HG03439 (cell line): ENCODE measurements around the gene GPM6B.

Source experiments
- ATAC-seq: cut with Tn5 transposase; IDR thresholded peaks from one replicate; pipeline ENCODE4 v1.9.1; 2021; ENCODE audit warnings: mild to moderate bottlenecking, moderate library complexity; ENCODE audit not compliant: unreplicated experiment

Gene GPM6B

GRCh38 chrX:13816643-13817627 lies at the start of gene GPM6B:
Gene GPM6B, minus strand, starts transcription at chrX:13817093. Its CDS starts 189 bp downstream, at chrX:13816904.
- no peak for ATAC-seq

- ATAC-seq = no peak
Observed at GRCh38 chrX:13864264-13864663, 47.4 kb upstream of the GPM6B start.

- ATAC-seq = no peak
Observed at GRCh38 chrX:13863324-13863723, 46.4 kb upstream of the GPM6B start.

- no peak for ATAC-seq
Observed at GRCh38 chrX:13859724-13860123, 42.8 kb upstream of the GPM6B start.

GRCh38 chrX:13857804-13858203 lies 40.9 kb upstream of the GPM6B start:
- no peak for ATAC-seq

- ATAC-seq = no peak
Observed at GRCh38 chrX:13855689-13856450, 39.0 kb upstream of the GPM6B start.

GRCh38 chrX:13854003-13854402 lies 37.1 kb upstream of the GPM6B start:
- ATAC-seq = no peak

GRCh38 chrX:13852001-13852695 lies 35.3 kb upstream of the GPM6B start:
- no peak for ATAC-seq

- no peak for ATAC-seq
Observed at GRCh38 chrX:13845721-13846378, 29.0 kb upstream of the GPM6B start.

GRCh38 chrX:13843150-13843721 lies 26.3 kb upstream of the GPM6B start:
- no peak for ATAC-seq

- ATAC-seq = no peak
Observed at GRCh38 chrX:13840121-13840520, 23.2 kb upstream of the GPM6B start.

GRCh38 chrX:13837290-13837745 lies 20.4 kb upstream of the GPM6B start:
- no peak for ATAC-seq

- ATAC-seq = no peak
Observed at GRCh38 chrX:13836575-13836974, 19.7 kb upstream of the GPM6B start.

- ATAC-seq = no peak
Observed at GRCh38 chrX:13835825-13836224, 18.9 kb upstream of the GPM6B start.

GRCh38 chrX:13834355-13834754 lies 17.5 kb upstream of the GPM6B start:
- no peak for ATAC-seq

- no peak for ATAC-seq
Observed at GRCh38 chrX:13829983-13830382, 13.1 kb upstream of the GPM6B start.

GRCh38 chrX:13828392-13828791 lies 11.5 kb upstream of the GPM6B start:
- no peak for ATAC-seq

GRCh38 chrX:13827298-13828090 lies 10.6 kb upstream of the GPM6B start:
- ATAC-seq = no peak

GRCh38 chrX:13826770-13827169 lies 9.9 kb upstream of the GPM6B start:
- no peak for ATAC-seq
